Skeletal muscle cell (primary cell): ENCODE measurements around the gene MACROD2.

Experiments
- DNase-seq: peaks from one replicate; pipeline ENCODE4 v3.0.0-alpha.2; 2010; ENCODE audit warnings: low read depth
- H3K4me3 ChIP-seq: 2 replicates; pipeline ENCODE4 v1.5.1; 2011; ENCODE audit warnings: low read depth, mild to moderate bottlenecking, control low read depth, low read length, moderate library complexity

The MACROD2 gene

DNA sequence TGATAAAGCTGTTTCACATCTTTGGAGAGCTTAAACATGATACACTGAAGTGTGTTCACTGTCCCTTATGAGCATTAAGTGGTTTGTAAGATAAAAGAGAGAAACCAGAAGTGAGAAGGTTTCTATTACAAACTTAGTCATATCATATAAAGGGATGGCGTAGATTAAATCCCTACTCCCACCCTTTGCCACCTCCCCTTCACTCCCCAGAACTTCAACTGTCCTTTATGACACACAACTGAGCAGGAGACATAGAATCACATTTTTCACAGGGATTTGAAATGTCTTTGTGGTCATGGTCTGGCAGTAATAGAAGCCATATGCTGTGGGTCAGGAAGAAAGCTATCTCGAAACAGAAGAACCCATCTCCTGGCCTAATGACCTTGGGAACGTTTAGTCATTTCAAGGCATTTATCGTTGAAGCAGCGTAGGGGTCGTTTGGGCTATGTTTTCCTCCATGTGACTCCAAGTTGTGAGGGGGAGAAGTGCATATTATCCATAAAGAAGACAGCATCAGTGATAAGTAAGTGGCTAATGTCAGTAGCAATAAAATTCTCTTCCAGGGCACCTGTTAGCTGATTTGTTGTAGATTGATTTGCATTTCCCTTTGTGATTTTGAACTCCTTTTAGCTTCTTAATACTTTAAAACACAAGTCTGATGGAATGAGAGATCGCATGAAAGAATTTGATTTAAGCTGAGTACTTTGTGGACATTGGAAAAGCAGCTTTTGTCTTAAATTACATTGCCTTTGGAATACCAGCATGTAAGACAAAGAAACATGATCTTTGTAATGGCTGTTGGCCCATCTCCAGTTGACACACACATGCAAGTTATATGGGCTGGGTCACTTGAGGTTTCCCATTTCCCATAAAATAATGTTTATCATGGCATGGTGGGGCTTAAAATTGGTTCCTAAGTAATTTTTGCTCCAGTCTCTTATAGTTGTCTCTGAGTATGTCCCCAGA lies 843.6 kb downstream of the MACROD2 start:
- DNase-seq: peak; percentile 80
- H3K4me3 ChIP-seq: no peak overlapping the region

DNA sequence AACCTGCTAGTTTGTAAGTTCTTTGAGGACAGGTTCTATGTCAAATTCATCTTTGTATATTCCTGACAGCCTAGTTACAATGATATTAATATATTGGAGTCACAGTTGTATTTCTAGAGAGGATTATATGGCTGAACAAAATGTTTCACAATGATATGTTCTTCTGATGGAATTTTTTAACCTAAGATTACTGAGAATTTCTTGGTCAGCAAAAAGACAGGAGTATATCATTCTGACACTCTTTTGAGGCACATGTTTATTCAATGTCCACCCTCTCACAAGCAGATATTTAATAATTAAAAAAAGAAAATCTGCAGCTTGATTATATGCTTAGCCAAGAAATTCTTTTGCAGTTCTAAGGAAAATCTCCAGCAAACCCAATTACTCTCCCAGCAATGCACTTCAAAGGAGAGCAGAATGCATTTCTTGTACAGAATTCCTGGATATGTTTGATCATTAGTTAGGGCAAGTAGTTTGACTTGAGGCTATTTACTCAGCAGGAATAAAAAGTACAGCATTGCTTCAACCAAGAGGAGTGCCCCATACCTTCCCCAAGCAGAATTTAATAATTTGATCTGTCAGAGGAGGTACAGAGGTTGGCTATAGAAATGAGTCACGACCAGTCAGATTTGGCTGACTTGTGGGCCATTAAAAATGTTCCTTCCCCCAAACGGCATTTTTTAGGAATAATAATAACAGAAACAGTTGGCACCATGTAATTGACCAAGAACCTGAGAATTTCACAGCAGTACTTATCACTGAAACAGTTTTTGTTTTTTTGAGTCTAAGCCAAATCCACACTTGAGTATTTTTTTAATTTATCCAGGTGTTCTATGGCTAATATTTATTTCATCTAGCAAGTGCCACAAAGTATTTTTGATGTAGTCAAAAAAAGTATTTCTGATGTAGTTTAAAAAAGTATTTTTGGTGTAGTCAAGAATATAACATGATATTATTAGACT lies 850.2 kb downstream of the MACROD2 start:
- H3K4me3 ChIP-seq: no peak overlapping the region
- no peak for DNase-seq

DNA sequence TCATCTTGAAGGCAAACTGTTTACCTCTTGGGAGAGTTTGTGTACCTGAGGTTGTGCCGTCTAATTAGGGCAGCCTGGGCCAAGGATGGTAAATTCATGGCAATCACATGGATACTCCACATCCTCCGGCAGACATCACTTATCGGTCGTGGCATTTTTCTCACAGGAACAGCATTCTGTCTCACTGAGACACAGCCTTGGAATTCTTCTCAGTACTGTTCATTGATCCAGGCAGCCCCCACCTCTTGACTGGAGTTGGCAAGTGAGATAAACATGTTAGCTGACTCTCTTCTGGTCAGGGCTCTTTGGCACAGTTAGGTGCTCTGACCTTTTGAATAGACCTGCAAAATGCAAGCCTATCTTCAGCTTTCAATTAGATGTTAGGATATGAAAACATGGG lies 853.5 kb downstream of the MACROD2 start:
- H3K4me3 ChIP-seq: no peak overlapping the region
- DNase-seq: no peak

DNA sequence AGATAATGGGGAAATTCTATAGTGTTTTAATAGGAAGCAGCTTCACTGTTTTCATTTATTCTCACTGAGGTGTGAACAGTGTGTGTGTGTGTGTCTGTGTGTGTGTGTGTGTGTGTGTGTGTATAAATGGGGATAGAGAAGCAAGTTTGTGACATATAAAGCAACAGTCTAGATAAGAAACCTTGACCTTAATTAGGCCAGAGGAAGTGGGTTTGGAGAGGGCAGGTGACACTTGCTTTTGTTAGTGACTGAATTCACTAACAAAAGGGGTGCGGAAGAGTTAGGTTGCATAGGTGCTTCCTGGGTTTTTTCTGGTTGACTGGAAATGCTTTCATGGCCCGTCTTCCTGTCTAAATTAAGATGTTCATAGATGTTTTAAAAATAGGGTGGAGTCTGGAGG lies 857.8 kb downstream of the MACROD2 start:
- DNase-seq: no peak
- no peak overlapping the region for H3K4me3 ChIP-seq

- no peak for DNase-seq
- H3K4me3 ChIP-seq: no peak overlapping the region
Observed at GRCh38 chr20:14855171-14855570, 859.9 kb downstream of the MACROD2 start.

- no peak for DNase-seq
- no peak overlapping the region for H3K4me3 ChIP-seq
Observed at GRCh38 chr20:14859627-14860026, 864.3 kb downstream of the MACROD2 start.

DNA sequence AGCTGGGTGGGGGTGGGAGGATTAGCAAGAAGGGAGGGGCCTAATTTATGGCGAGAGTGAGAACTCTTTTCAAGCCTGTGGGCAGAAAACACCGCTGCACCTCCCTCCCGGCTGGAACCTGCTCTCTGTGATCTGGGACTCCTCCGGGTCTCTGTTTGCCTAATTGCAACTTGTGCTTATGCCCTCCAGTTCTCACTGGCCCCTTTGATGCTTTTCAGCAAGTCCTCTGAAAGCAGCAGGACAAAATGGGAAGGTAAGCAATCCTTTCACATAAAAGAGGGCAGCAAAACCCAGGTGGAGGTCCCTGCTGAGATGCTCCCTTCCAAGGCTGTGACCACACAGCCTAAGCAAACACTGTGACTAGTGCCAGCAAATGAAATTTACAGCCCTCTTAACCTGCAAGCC lies 865.1 kb downstream of the MACROD2 start:
- DNase-seq: no peak
- H3K4me3 ChIP-seq: no peak overlapping the region

- DNase-seq: no peak
- no peak overlapping the region for H3K4me3 ChIP-seq
Observed at GRCh38 chr20:14861028-14861699, 865.8 kb downstream of the MACROD2 start.

DNA sequence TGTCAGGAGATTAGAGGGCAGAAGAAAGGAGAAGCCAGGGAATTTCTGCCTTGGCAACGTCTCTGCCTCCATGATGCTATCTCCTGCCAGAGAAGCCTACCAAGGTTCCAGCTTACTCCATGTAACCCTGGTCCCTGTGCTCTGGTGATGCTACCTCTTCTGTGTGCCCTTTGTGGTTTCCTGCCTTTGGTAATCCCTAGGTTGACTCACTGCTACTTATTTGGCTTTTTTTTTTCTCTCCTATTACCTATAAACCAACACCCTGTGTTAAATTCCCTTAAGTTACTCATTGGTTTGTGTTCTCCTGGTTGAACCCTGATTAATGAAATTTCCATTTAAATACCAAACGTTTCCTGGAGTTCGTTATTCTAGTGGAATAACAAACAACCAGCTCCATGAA lies 869.9 kb downstream of the MACROD2 start:
- DNase-seq: peak; percentile 36
- H3K4me3 ChIP-seq: no peak overlapping the region

DNA sequence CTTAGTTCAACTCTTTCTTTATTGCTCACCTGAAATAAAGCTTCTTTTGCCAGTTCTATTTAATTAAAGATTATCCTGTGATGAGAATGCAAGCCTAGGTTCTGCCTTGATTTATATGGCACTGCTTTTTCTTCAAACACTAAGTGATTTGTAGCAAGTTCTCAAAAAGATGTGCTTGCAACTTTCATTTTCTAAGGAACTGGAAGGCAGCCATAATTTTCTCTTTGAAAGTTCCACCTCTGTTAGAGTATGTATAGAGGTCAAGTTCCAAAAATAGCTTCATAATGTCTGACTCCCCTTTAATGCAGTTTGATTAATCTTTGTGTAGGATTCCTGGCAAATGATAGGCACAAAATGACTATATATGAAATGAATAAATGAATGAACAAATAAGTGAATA lies 870.4 kb downstream of the MACROD2 start:
- H3K4me3 ChIP-seq: no peak overlapping the region

GRCh38 chr20:14866841-14867514 lies 871.7 kb downstream of the MACROD2 start:
- H3K4me3 ChIP-seq: no peak overlapping the region
- no peak for DNase-seq

More for the DNA sequence above, 870.4 kb downstream of the MACROD2 start:
- no peak for DNase-seq

- DNase-seq: no peak
- no peak overlapping the region for H3K4me3 ChIP-seq
Observed at GRCh38 chr20:14877301-14878028, 882.1 kb downstream of the MACROD2 start.

- no peak overlapping the region for H3K4me3 ChIP-seq
- DNase-seq: no peak
Observed at GRCh38 chr20:14878676-14879019, 883.3 kb downstream of the MACROD2 start.

DNA sequence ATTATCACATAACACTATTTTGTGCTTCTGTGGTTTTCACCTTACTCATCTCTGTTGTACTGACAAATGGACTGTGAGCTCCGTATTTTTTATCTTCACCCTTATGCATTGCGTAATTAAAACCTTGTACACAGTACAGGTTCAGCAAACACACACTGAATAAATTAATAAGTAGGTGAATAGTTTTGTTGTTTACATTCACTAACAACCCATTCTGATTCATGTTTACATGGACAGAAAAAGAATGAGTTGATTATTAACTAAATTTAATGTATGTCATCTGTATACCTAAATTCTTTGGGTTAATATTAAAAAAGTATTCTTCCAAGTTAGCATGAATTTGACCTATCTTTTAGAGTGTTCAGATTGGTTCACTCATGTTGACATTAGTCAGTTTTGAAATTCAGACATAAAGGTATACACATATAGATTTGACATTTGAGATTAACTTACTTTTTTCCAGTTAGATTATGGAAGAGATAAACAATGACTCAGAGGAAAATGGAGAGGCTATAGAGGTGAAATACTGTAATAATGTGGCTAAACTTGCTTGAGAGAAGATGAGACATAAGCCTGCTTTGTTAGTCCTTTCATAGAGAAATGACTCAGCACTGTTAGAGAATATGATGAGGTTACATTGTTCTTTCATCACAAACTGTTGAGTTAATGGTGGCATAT lies 883.8 kb downstream of the MACROD2 start:
- no peak overlapping the region for H3K4me3 ChIP-seq
- peak; percentile 76 for DNase-seq

DNA sequence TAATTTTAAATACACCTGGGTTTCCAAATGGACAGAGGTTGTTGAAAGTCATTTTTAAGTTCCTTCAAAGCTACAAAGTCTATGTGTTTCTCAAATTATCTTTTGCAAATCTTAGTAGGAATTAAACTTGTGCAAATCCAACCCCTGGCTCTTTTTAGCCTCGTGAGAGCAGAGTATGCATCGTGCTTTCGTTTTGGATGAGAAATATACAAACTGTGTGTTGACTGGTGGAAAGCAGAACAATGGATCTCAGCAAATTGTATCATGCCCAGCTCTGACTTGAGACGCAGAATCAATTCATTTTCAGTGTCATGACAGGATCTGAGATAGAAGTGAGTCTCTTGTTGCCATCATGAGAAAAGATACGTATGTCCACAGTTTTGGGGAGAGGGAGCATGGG lies 884.5 kb downstream of the MACROD2 start:
- no peak overlapping the region for H3K4me3 ChIP-seq

GRCh38 chr20:14881518-14881917 lies 886.2 kb downstream of the MACROD2 start:
- DNase-seq: no peak
- no peak overlapping the region for H3K4me3 ChIP-seq

More for the DNA sequence above, 884.5 kb downstream of the MACROD2 start:
- no peak for DNase-seq

DNA sequence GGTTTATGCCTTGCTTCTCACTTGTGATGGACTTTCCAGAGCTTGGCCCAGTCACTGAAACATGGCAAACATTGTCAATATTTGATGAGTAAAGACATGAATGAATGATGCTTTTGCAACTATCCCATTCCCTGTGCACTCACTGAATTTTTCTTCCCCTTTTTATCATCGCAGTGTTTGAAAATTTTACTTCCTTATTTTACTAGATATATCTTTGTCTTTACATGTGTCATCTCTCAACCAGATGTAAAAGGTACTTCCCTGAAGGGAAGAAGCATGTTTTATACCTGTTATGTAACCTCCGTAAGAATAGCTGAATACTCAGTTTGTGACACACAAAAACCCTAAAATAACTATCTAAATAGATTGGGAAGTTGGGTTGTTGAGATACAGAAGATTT lies 886.8 kb downstream of the MACROD2 start:
- no peak for DNase-seq
- no peak overlapping the region for H3K4me3 ChIP-seq

- DNase-seq: no peak
- no peak overlapping the region for H3K4me3 ChIP-seq
Observed at GRCh38 chr20:14882846-14883245, 887.5 kb downstream of the MACROD2 start.
